Peyer's patch (tissue), 4 donors: Measurements from ENCODE around the gene CLASRP.

ENCODE experiments used
- POLR2A ChIP-seq, 2 donors: fragments of 450-650 bp; IDR thresholded peaks; one replicate each; pipeline ENCODE4 v1.5.1; 2017; ENCODE audit warnings: antibody characterized with exemption in 2 of 2, mild to moderate bottlenecking in 2 of 2, moderate library complexity in 2 of 2
- TF ChIP-seq, protein P1 (sequence below), 6 experiments: fragments of 450-650 bp in 4 of 6; fragments of 200-600 bp in 2 of 6; sonication (generic) in 1 of 6; IDR thresholded peaks; one replicate each; pipeline ENCODE4 v1.5.1; 2017 to 2019; ENCODE audit warnings: antibody characterized with exemption in 6 of 6, mild to moderate bottlenecking in 3 of 6, moderate library complexity in 1 of 6

GRCh38 chr19:45094707-45095106 is 55.9 kb downstream of the CLASRP start:
- TF ChIP-seq, protein P1, sequence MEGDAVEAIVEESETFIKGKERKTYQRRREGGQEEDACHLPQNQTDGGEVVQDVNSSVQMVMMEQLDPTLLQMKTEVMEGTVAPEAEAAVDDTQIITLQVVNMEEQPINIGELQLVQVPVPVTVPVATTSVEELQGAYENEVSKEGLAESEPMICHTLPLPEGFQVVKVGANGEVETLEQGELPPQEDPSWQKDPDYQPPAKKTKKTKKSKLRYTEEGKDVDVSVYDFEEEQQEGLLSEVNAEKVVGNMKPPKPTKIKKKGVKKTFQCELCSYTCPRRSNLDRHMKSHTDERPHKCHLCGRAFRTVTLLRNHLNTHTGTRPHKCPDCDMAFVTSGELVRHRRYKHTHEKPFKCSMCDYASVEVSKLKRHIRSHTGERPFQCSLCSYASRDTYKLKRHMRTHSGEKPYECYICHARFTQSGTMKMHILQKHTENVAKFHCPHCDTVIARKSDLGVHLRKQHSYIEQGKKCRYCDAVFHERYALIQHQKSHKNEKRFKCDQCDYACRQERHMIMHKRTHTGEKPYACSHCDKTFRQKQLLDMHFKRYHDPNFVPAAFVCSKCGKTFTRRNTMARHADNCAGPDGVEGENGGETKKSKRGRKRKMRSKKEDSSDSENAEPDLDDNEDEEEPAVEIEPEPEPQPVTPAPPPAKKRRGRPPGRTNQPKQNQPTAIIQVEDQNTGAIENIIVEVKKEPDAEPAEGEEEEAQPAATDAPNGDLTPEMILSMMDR (IDR thresholded peaks at IDR 0.05) = no peak
- TF ChIP-seq POLR2A (IDR thresholded peaks at IDR 0.05) = no peak
